Loucy (cell line): ENCODE results near the gene AGAP1.

Experiments
- H2AFZ ChIP-seq: fragments of 200-600 bp; sonication (generic); 2 replicates; pipeline ENCODE4 v1.6.0; 2016; ENCODE audit warnings: antibody characterized with exemption, mild to moderate bottlenecking, low read length, moderate library complexity
- H3F3A ChIP-seq: fragments of 200-600 bp; 2 replicates; pipeline ENCODE4 v1.6.0; 2016; ENCODE audit warnings: antibody characterized with exemption, low read depth, mild to moderate bottlenecking
- H3K27me3 ChIP-seq: fragments of 200-600 bp; sonication (generic); 2 replicates; pipeline ENCODE4 v1.6.1; 2014; ENCODE audit warnings: low read length, mild to moderate bottlenecking; ENCODE audit not compliant: insufficient read depth, poor library complexity, severe bottlenecking
- H3K36me3 ChIP-seq: fragments of 200-600 bp; sonication (generic); 2 replicates; pipeline ENCODE4 v1.6.1; 2016; ENCODE audit warnings: low read length; ENCODE audit not compliant: insufficient read depth
- H3K4me1 ChIP-seq: fragments of 200-600 bp; sonication (generic); 2 replicates; pipeline ENCODE4 v1.5.1; 2014; ENCODE audit warnings: low read length, mild to moderate bottlenecking; ENCODE audit not compliant: insufficient read depth, poor library complexity, severe bottlenecking
- H3K4me2 ChIP-seq: fragments of 200-600 bp; sonication (generic); 2 replicates; pipeline ENCODE4 v1.6.0; 2014; ENCODE audit warnings: antibody characterized with exemption, low read length, low read depth, mild to moderate bottlenecking; ENCODE audit not compliant: poor library complexity, severe bottlenecking
- H3K4me3 ChIP-seq: fragments of 200-600 bp; sonication (generic); 2 replicates; pipeline ENCODE4 v1.5.1; 2014; ENCODE audit warnings: low read length, mild to moderate bottlenecking, mixed read lengths; ENCODE audit not compliant: poor library complexity, severe bottlenecking
- H3K79me2 ChIP-seq: fragments of 200-600 bp; sonication (generic); 2 replicates; pipeline ENCODE4 v1.6.1; 2014; ENCODE audit warnings: low read length; ENCODE audit not compliant: insufficient read depth
- H3K9ac ChIP-seq: fragments of 200-600 bp; sonication (generic); 2 replicates; pipeline ENCODE4 v1.6.0; 2014; ENCODE audit warnings: mild to moderate bottlenecking, low read depth, low read length, moderate library complexity; ENCODE audit not compliant: poor library complexity, severe bottlenecking
- H3K9me2 ChIP-seq: fragments of 200-600 bp; sonication (generic); replicated peaks from 2 replicates; pipeline ENCODE4 v1.6.1; 2016; ENCODE audit warnings: low read depth, low read length, mixed read lengths
- H3K9me3 ChIP-seq: fragments of 200-600 bp; sonication (generic); 2 replicates; pipeline ENCODE4 v1.6.1; 2014; ENCODE audit warnings: mild to moderate bottlenecking, antibody characterized with exemption, low read length, low read depth; ENCODE audit not compliant: insufficient read depth
- H4K20me1 ChIP-seq: fragments of 200-600 bp; sonication (generic); 2 replicates; pipeline ENCODE4 v1.6.0; 2014; ENCODE audit warnings: antibody characterized with exemption, low read length, mild to moderate bottlenecking; ENCODE audit not compliant: insufficient read depth, poor library complexity, severe bottlenecking
- CTCF ChIP-seq: fragments of 200-600 bp; sonication (generic); conservative IDR thresholded peaks from 2 replicates; pipeline ENCODE4 v1.5.1; 2014; ENCODE audit warnings: mild to moderate bottlenecking, antibody characterized with exemption, low read length
- EZH2phosphoT487 ChIP-seq: fragments of 200-600 bp; IDR thresholded peaks from 2 replicates; pipeline ENCODE4 v1.6.1; 2018; ENCODE audit warnings: antibody characterized with exemption, mild to moderate bottlenecking, moderate library complexity, borderline replicate concordance

The AGAP1 gene

GRCh38 chr2:235727891-235728799, 234.3 kb downstream of the AGAP1 start:
- Histone ChIP-seq H3K4me2 (no peak overlapping the region), H4K20me1 (no peaks in the 10 kb centered on the region), H3K9me3 (no peaks in the 10 kb centered on the region), H3K4me1 (no peaks in the 10 kb centered on the region), H3K27me3 (no peaks in the 10 kb centered on the region), H3K4me3 (no peak overlapping the region), H3K36me3 (no peaks in the 10 kb centered on the region), H3K9ac (no peak overlapping the region), H3F3A (no peaks in the 10 kb centered on the region), H3K79me2 (no peaks in the 10 kb centered on the region), H3K9me2 (no peaks in the 10 kb centered on the region), H2AFZ (no peak overlapping the region)
- TF ChIP-seq CTCF (no peak), EZH2phosphoT487 (no peak)

- H3K9me2 ChIP-seq: no peaks in the 10 kb centered on the region
Measured at GRCh38 chr2:235728800-235729556, 235.1 kb downstream of the AGAP1 start.

GRCh38 chr2:235729557-235729947, 235.7 kb downstream of the AGAP1 start:
- Histone ChIP-seq H3K9me3 (no peaks in the 10 kb centered on the region), H3K27me3 (no peaks in the 10 kb centered on the region), H3F3A (no peaks in the 10 kb centered on the region), H3K9ac (no peak overlapping the region), H3K4me3 (no peak overlapping the region), H3K9me2 (no peaks in the 10 kb centered on the region), H3K79me2 (no peaks in the 10 kb centered on the region), H3K36me3 (no peaks in the 10 kb centered on the region), H3K4me1 (no peaks in the 10 kb centered on the region), H4K20me1 (no peaks in the 10 kb centered on the region), H3K4me2 (no peak overlapping the region), H2AFZ (no peak overlapping the region)
- TF ChIP-seq CTCF: no peak
- TF ChIP-seq EZH2phosphoT487: no peak

More at GRCh38 chr2:235728800-235729556, 235.1 kb downstream of the AGAP1 start:
- H3K4me3 ChIP-seq: no peak overlapping the region
- H4K20me1 ChIP-seq: no peaks in the 10 kb centered on the region
- no peak overlapping the region for H2AFZ ChIP-seq
- no peak overlapping the region for H3K9ac ChIP-seq
- H3F3A ChIP-seq: no peaks in the 10 kb centered on the region
- H3K36me3 ChIP-seq: no peaks in the 10 kb centered on the region
- no peaks in the 10 kb centered on the region for H3K9me3 ChIP-seq
- H3K79me2 ChIP-seq: no peaks in the 10 kb centered on the region
- no peaks in the 10 kb centered on the region for H3K4me1 ChIP-seq
- H3K4me2 ChIP-seq: no peak overlapping the region
- no peaks in the 10 kb centered on the region for H3K27me3 ChIP-seq
- no peak for TF ChIP-seq CTCF
- TF ChIP-seq EZH2phosphoT487: no peak
